GM18858 (cell line): ENCODE data around the gene ALDOC.
"Not testable (repeated sequence)": the region's sequence is repeated elsewhere in the genome, so short reads cannot be mapped to it uniquely, and the experiment has no call there.

Source experiments
- ATAC-seq: cut with Tn5 transposase; IDR thresholded peaks from one replicate; pipeline ENCODE4 v1.9.1; 2021; ENCODE audit not compliant: unreplicated experiment

ALDOC gene

DNA sequence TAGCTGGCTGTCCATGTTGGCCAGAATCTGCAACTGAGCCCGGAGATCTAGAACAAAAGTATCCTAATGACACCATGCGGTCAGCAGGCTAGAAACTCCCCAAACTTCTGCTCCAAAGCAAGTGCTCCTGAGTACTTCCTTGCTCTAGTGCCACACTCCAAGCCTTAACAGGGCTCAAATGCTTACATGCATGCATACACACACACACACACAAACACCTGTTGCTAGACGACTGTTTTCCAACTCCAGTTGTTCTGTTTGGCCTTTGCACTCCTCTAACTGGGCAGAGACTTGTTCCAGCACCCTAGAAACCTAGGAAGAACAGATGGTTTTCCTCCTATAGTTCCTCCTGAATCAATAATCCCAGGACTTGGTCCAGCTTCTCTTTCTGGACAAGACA is 7.7 kb upstream of the ALDOC start:
- ATAC-seq: no peak

DNA sequence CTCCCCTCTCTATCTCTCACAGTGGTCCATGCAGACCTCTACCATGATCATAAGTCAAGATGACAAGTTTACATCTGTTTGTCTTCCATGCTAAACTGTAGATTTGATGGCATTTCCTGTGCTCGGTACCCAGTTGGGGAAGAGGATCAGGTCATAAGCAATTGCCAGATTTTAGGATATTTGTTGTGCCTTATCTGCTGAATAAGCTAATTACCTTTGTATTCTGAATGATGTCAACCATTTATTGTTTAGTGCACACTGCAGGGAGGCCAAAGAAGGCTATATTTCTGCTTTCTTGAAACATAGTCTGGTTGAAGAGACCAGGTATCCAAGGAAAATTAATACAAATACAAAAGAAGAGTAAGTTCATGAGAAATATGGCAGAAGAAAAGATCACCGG is 5.8 kb upstream of the ALDOC start:
- ATAC-seq: no peak

DNA sequence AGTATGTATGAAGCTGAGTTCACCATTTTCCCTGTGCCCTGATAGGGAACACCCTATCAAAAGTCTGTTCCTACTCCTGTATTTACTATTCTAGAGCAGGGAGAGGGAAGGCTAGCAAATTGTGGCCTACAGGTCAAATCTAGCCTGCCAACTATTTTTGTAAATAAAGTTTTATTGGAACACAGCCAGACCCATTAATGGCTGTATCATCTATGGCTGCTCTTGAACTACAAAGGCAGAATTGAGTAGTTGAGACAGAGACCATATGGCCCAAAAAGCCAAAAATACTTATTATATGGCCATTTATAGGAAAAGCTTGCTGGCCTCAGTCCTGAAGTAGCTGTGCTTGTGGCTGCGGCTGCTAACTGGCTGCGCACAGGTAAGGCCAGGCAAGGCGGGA is 4.3 kb upstream of the ALDOC start:
- ATAC-seq: no peak

DNA sequence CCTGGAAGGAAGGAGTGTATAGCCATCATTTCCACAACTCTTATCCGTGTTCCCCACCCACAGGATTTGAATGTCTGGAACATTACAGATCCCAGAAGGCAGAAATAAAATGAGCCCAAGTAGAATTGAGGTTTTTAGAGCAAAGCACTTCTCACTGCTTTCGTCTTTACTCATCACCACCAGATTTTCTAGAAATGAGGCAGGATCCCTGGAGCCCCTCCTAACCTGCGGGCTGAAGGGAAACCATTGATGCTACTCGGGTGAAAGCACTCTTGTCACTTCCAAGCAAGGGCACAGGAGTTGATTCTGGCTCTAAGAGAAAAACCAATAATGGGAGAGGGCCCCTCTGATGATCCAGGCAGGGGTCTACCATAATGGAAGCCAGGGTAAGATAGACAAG is 2.8 kb upstream of the ALDOC start:
- ATAC-seq: no peak

DNA sequence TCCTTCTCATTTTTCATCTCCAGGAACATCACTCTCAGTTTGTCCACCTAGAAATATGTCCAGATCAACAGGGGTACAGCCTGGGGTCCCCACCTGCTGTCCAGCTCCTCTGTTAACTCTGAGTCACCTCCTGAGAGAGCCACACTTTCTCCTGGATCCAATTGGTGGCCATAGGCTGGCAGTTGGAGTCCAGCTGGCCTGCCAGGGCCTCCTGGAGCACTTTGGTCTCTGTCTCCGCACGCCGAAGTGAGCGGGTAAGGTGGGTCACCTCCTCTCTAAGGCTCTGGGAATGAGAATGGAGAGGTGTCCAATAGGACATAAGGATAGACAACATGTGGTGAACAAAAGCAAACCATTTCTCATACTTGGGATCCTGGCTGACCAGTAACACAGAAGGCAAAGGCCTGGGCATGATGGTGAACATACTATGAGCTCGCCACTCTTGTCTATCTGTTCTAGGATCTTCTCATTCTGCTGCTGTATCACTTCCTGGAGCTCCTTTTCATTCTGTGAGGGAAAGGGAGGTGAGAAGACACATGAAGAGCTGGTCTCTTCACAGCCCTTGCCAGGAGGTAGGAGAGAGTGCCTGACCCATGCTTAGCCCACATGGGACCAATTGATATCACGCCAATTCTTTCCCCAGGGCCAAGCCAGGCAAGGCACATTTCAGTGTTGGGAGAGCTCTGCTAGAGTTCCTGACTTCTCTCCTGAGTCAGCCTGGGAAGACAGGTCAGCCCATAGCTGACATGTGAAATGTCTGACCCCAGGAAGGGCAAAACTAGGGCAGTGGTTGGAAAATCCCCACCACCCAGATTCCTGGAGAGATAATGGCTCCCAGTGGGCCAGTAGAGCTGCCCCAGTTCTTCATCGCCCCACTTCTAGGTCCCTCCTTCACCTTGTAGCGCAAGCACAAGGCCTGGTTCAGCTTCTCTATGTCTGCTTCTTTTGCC is 1.8 kb upstream of the ALDOC start:
- ATAC-seq: no peak

DNA sequence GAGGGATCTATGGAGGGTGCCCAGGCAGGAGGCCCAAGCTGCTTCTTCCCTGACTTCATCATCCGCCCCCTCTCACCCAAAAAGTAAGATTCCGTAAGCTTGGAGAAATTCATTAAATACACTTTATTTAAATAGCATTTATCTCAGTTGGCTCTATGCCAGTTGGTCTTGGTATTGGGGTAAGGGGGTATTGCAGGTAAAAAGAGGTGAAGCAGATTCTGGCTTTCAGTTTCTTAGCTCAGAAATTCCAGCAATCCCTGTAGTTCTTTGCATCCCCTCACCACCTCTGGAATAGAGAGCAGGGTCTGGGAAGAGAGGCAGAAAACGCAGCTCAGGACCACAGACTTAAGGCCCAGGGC is 750 bp upstream of the ALDOC start:
- ATAC-seq: no peak

DNA sequence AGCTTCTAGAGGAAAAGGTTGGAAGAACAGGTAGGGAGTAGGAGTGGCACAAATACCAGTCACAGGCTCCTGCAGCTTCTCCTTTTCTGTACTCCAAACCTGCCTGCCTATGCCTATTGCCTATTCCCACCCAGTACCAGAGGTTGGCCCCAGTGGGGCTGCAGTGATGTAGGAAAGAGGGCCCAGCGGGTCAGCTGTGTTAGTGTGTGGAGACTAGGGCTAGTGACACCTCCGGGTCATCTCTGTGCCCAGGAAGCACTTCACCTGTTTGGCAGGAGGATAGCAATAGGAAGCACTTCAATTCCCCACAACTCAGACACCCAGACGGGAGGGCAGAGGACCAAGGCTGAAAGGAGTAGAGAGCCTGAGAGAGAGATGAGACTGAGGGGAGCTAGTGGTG is 679 bp downstream of the ALDOC start:
- ATAC-seq: not testable (repeated sequence)

DNA sequence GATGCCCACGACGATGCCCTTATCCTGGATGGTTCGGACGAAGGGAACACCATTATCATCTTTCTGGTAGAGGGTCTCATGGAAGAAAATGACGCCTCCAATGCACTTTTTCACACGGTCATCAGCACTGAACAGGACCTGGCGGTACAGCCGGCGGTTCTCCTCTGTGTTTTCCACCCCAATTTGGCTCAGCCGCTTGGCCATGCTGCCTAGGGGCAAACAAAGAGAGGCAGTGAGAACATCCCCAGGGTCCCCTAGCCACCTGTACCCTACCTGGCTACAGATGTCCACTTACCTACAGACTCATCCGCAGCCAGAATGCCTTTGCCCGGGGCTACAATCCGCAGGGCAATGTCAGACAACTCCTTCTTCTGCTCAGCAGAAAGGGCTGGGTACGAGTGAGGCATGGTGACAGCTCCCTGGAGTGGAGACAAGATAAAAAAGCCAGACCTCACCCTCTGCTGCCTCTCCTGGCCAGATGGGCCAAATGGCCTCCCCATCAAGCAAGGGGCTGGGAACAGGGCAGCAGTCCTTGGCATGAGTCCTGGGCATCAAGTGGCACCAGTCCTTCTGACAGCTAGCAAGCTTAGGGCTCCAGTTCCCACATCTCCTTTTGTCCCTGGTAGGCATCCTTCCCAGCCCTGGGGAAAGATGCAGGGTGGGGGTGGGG is 1.4 kb downstream of the ALDOC start:
- ATAC-seq: no peak

DNA sequence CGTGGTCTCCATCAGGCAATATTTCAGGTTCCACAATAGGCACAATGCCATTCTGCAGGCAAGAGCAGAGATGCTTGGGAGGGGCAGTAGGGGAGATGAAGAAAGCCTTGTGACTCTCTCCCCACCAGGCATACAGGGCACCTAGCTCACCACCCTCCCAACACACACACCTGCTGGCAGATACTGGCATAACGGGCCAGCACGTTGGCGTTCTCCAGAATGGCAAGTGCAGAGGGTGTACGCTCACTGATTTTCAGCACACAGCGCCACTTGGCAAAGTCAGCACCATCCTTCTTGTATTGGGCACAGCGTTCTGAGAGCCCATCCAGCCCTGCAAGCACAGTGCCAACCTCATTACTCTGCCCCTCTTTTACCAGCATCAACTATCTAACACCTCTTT is 2.2 kb downstream of the ALDOC start:
- no peak for ATAC-seq

DNA sequence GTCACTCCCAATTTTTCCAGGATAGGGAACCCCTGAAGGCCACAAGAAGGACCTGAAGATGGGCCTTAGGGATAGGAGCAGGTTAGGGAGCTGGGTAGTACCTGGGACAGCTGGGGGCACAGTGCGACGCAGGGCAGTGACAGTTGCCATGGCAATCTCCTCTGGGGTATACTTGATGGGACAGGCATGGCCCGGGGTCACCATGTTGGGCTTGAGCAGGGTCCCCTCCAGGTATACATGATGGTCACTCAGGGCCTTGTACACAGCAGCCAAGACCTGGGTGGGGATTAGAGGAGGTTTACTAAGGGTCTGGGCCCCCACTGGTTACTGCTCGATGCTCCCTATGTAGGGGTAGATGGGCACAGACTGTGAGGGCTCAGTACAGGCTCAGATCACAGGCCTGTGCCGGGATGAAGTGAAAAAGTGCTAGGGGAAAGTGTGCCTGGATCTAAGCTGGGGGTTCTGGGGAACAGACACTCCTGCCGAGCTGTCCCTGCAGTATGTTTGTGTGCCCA is 2.7 kb downstream of the ALDOC start:
- no peak for ATAC-seq

DNA sequence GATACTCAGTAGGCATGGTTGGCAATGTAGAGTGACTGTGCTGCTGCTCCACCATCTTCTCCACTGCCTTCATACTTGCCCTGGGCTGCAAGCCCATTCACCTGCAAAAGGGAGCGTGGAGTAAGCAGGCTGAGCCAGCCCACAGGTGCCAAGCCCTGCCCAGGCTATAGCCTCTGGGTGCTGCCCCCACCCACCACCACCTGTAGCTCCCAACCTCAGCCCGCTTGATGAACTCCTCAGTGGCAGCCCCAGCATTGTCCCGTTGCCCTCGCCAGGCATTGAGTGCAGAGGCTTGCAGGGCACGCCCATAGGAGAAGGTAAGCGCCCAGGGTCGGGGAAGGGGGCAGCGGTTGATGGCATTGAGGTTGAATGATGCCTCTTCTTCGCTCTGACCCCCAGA is 3.2 kb downstream of the ALDOC start:
- ATAC-seq: no peak

DNA sequence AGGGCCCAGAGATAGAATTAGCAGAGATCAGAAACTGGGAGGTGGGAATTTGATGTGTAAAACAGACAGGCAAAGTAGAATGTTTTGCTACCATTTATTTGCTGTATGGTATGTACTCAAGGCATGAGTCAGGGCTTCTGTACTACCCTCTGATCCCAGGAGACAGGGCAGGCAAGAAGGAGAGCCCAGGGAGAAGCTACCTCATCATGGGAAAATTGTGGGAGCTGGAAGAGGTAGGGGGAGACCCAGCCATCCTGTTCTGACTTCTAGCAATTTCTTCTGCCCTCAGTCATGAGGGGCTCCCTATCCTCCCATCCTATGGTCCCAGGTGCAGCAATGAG is 3.7 kb downstream of the ALDOC start:
- ATAC-seq: no peak

DNA sequence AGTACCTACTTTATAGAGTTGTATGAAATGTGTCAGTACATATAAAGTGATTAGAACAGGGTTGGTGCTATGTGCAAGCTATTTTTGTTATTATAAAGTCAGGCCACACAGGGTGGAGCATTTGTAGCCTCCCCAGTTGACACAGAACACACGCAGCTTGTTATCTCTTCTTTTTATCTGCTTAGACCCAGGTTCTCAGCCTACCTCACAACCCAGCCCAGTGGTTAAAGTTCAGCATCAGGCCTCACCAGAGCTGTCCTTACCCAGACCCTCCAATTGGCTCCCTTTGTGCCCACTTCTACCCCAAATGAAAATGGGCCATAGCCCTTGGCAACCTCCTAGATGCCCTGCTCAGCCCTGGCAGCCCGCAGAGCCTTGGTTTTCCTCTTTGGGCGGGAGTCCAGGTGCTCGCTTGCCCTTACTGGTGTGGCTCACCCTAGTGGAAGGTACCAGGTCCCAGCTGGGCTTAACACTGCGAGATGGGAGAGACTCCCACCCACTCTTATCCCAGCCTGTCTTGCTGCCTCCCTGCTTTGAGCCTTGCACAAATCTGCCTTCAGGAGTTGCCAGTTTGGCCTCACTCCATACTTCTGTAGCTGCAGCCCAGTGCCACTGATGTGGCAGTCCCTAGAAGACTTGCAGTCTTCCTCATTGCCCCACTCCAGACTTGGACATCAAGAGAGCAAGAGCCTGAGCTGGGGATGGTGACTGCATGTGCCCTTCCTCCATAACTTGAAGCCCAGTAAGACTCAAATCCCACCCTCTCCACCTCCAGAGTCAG is 4.2 kb downstream of the ALDOC start:
- ATAC-seq: no peak

DNA sequence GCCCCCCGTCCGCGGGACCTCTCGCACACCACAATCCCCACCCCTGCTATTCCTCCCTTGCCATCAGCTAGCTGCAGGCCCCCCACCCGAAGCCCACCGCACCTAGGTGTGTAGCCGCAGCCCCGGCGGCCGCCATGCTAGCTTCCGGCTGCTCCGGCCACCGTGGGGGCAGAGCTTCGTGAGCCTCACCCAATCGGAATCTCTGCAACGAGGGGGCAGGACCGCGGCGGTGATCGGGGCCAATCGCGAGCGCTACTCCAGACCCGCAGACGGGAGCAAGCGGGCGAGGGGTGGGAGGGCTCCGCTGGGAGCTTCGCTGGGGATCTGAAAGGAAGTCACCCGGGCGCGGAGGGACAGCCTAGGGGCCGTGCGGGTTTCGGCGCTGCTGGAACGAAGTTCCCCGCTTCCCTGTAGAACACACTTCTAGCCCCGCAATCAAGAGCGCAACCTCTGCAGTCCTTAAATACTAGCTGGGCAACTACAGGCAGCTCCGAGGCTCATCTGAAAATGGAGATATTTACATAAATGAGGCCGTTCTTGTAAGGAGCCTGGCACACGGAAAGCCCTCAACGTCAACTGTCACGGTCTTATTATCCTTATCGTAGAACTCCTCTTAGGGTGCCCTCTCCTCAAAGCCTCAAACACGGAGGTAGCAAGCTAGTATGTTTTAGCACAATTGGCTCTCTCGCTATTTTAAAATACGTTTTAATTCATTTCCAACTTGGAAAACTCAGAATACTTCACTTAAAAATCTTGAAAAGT is 5.2 kb downstream of the ALDOC start, which contains the start of gene PIGS:
Gene PIGS (minus strand): TSS at position 164 of the 762 bp plus-strand sequence. CDS start 28 bp downstream, at position 136.
- ATAC-seq: peak; percentile 62

DNA sequence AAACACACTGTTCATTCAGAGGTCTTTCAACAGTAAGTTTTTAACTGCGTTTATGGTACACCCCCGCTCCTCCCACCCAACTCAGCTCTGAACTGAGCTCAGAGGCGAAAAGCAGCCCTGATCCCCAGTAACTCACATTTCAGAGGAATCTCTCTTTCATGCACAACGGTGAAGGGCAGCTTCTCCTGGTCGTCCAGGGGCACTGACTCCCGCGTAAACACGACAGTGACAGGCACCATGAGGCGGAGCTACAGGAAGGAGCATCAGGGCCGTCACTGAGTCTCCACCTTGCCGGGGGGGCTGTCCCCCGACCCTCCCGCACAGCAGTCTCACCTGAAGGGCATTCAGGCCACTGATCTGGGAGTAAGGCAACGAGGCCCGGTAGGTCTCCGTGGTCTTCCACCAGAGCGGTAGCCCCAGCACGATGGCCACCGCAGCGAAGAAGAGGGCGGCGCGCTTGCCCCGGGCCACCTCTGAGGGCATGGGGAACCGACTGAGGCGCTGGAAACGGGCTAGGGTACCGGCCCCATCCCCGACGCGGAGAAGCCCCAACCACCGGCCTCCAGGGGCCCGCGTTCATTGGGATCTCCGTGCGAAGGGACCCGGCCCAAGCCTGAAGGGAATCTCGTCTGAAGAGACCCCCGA is 5.9 kb downstream of the ALDOC start:
- ATAC-seq: no peak

DNA sequence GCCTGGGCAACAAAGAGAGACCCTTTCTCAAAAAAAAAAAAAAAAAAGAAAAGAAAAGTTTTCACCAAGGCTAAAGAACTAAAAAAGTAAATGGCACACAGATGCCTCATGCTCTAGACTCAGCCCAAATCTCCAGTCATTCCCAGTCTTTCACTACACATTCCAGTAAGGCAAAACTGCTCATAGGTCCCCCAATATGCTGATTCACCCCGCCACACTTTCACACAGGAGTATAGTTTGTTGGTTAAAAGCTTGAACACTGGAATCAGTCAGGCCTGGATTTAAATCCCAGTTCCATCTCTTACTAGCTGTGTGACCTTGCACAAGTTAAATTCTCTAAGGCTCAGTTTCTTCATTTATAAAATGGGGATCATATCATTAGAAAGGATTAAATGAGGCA is 7.2 kb downstream of the ALDOC start:
- no peak for ATAC-seq

DNA sequence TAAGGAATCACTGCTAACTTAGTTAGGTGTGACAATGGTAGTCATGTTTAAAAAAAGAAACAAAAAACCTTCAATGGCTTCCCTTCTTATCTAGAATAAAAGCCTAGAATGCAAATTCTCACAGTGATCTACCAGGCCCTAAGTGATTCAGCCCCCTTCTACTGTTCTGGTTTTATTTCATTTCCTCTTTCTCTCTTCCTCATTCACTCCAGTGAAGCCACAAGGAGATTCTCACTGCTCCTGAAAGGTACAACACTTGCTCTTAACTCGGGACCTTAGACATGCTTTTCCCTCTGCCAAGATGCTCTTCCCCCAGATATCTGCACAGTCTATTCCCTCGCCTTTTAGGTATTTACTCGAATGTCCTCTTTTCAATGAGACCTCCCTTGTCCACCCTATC is 9.1 kb downstream of the ALDOC start:
- peak; percentile 50 for ATAC-seq

DNA sequence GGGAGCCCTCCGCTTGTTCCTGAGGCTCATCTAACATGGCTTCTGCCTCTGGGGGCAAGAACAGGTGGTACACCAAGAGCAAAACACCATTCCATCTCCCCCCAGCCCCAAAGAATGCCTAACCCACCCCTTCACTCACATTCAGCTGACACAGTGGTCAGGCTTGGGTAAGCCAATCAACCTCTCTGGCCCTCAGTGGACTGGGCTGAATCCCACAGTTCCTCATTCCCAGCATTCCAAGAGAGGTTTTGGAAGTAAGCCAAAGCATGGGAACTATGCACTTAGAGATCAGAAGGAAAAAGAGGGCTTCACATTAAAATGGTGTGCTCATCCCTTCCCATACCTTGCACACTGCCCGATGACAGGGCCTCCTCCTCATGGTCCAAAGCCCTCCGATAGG is 13.2 kb downstream of the ALDOC start:
- ATAC-seq: no peak

DNA sequence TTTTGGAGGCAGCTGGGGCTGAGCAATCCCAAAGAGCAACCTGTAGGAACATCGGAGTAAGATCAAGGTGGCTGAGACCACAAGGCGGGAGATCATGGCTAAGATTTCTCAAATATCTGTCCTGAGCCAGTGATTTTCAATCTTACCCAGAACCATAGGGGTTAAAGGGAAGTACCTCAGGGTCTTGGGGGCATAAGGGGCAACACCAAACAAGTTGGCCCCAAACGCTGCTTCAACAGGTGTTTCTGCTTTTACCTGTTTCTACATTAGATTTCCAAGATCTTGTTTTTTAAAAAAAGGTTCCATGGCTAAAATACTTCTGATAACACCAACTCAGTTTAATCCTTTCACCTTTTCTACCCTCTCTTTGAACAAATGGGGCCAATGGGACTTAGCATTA is 21.7 kb downstream of the ALDOC start:
- ATAC-seq: no peak

DNA sequence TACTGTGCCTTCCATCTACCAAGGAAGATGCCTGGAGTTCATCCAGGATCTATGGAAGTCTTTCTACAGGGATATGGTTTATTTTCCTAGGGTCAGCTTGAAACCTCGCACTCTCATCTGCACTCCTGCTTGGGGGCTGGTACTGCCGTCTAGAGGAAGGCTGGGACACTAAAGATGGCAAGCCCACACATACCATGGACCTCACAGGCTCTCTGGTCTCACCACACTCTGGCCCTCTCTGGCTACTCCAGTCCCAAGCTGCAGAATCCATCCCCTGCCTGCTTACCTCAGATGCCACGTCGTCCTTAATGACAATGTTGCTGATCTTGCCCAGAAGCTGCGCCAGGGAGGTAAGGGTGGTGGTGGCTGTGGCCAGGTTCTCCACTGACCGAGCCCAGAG is 22.1 kb downstream of the ALDOC start:
- no peak for ATAC-seq
